ENCODE results near the gene SLC25A45.

The SLC25A45 gene

GRCh38 chr11:65403607-65404121, 21.2 kb upstream of the SLC25A45 start:
- peak; percentile 96 to 97 for DNase-seq

GRCh38 chr11:65402790-65403189, 20.3 kb upstream of the SLC25A45 start:
- no peak for DNase-seq

GRCh38 chr11:65401803-65402248, 19.4 kb upstream of the SLC25A45 start:
- DNase-seq: no peak

- no peak for DNase-seq
Measured at GRCh38 chr11:65401073-65401802, 18.8 kb upstream of the SLC25A45 start.

GRCh38 chr11:65400307-65401072, 18.0 kb upstream of the SLC25A45 start:
- DNase-seq: no peak

GRCh38 chr11:65399845-65400244, 17.4 kb upstream of the SLC25A45 start:
- no peak for DNase-seq

GRCh38 chr11:65399249-65399648, 16.8 kb upstream of the SLC25A45 start:
- DNase-seq: no peak

GRCh38 chr11:65398362-65398910, 16.0 kb upstream of the SLC25A45 start:
- DNase-seq: no peak

- no peak for DNase-seq
Measured at GRCh38 chr11:65396769-65397745, 14.6 kb upstream of the SLC25A45 start.

- no peak for DNase-seq
Measured at GRCh38 chr11:65395961-65396530, 13.6 kb upstream of the SLC25A45 start.

GRCh38 chr11:65394125-65394536, 11.7 kb upstream of the SLC25A45 start:
- DNase-seq: no peak

GRCh38 chr11:65393513-65394079, 11.2 kb upstream of the SLC25A45 start:
- DNase-seq: no peak

- DNase-seq: no peak
Measured at GRCh38 chr11:65392899-65393298, 10.5 kb upstream of the SLC25A45 start.

- no peak for DNase-seq
Measured at GRCh38 chr11:65392186-65392829, 9.9 kb upstream of the SLC25A45 start.

GRCh38 chr11:65390996-65391395, 8.6 kb upstream of the SLC25A45 start:
- no peak for DNase-seq

GRCh38 chr11:65390099-65390941, 7.9 kb upstream of the SLC25A45 start:
- DNase-seq: no peak

- DNase-seq: no peak
Measured at GRCh38 chr11:65389294-65389980, 7.0 kb upstream of the SLC25A45 start.

- no peak for DNase-seq
Measured at GRCh38 chr11:65388731-65389130, 6.3 kb upstream of the SLC25A45 start.

GRCh38 chr11:65386307-65387140, 4.1 kb upstream of the SLC25A45 start, which contains the start of gene FRMD8:
Gene FRMD8, plus strand, starts transcription at chr11:65386637. Its CDS starts 400 bp downstream, at chr11:65387037.
- DNase-seq: peak; percentile 34 to 56

Data from Kasumi-1 (cell line).